K562 (cell line): ENCODE data around the gene ASB4. TPM values are rescaled to one million over a fixed set of nuclear protein-coding genes. Genes with fewer than 3 reads are reported as not detected.

Source experiments
- CUX1 ChIP-seq: fragments of 200-800 bp; sonication (Bioruptor generic); IDR thresholded peaks from 2 replicates; pipeline ENCODE4 v1.6.1; 2016; ENCODE audit warnings: missing genetic modification characterization, missing compliant biosample characterization
- HBP1 ChIP-seq: fragments of 450-650 bp; formaldehyde crosslinking; IDR thresholded peaks from 2 replicates; pipeline ENCODE4 v1.4.0; 2022; ENCODE audit warnings: missing genetic modification characterization
- HLTF ChIP-seq: fragments of 450-650 bp; IDR thresholded peaks from 2 replicates; pipeline ENCODE4 v1.6.1; 2016
- KAT2B ChIP-seq: IDR thresholded peaks from one replicate; pipeline ENCODE4 v1.6.1; 2012; ENCODE audit warnings: low read depth, mild to moderate bottlenecking, control low read depth, inconsistent platforms, low read length, moderate library complexity
- MCM7 ChIP-seq, 2 experiments: fragments of 450-650 bp; IDR thresholded peaks; 2 replicates each; pipeline ENCODE4 v1.6.1; 2016 to 2018
- MTF1 ChIP-seq: fragments of 250-450 bp; sonication (Bioruptor Pico); IDR thresholded peaks from 2 replicates; pipeline ENCODE4 v1.9.0; 2021; ENCODE audit warnings: moderate library complexity, mild to moderate bottlenecking, inconsistent platforms, borderline replicate concordance
- MYC ChIP-seq, 2 experiments: fragments of 250-450 bp in 1 of 2; sonication (Bioruptor Pico) in 1 of 2; IDR thresholded peaks; 2 replicates each; pipeline versions ENCODE4 v1.5.1 to v1.6.1; 2012 to 2021; ENCODE audit warnings: low read depth in 2 of 2, borderline replicate concordance in 1 of 2, improper control_type of control experiment in 1 of 2, low read length in 1 of 2, mild to moderate bottlenecking in 1 of 2, moderate library complexity in 1 of 2
- NR1H2 ChIP-seq: sonication (generic); formaldehyde crosslinking; IDR thresholded peaks from 2 replicates; pipeline ENCODE4 v1.4.0; 2020; ENCODE audit warnings: mild to moderate bottlenecking, missing genetic modification reagents
- RREB1 ChIP-seq: fragments of 250-450 bp; sonication (Bioruptor Pico); IDR thresholded peaks from 2 replicates; pipeline ENCODE4 v1.4.0; 2020
- SMAD2 ChIP-seq: fragments of 150-350 bp; IDR thresholded peaks from 2 replicates; pipeline ENCODE4 v1.6.1; 2014; ENCODE audit warnings: low read depth, mild to moderate bottlenecking, low read length
- ZBTB12 ChIP-seq: fragments of 250-450 bp; sonication (Bioruptor Pico); IDR thresholded peaks from 2 replicates; pipeline ENCODE4 v1.4.0; 2020
- ZNF165 ChIP-seq: fragments of 250-450 bp; sonication (Bioruptor Pico); IDR thresholded peaks from 2 replicates; pipeline ENCODE4 v1.4.0; 2020; ENCODE audit warnings: borderline replicate concordance
- ZNF282 ChIP-seq: sonication (generic); formaldehyde crosslinking; IDR thresholded peaks from 2 replicates; pipeline ENCODE4 v1.8.1; 2023; ENCODE audit warnings: missing genetic modification reagents
- ZNF830 ChIP-seq: fragments of 250-450 bp; sonication (Bioruptor Pico); IDR thresholded peaks from 2 replicates; pipeline ENCODE4 v1.5.0; 2021; ENCODE audit warnings: mild to moderate bottlenecking
- polyA plus RNA-seq, 8 experiments: library from polyadenylated mRNA; depleted of rRNA in 4 of 8; stranded (reverse) in 5 of 8; unstranded in 3 of 8; fragments of >200 nt; fragmentation: Nextera tagmentation in 2 of 8; fragmentation: Illumina TruSeq in 1 of 8; extraction: Ambion mirVana in 2 of 8; extraction: Trizol in 1 of 8; gene quantifications; 2 replicates each; pipeline versions ENCODE4 v1.2.1 to v1.2.3, GENCODE V29; 2011 to 2014; ENCODE audit warnings: inconsistent platforms in 1 of 8, missing spikeins in 1 of 8
- total RNA-seq, 7 experiments: library from RNA; depleted of rRNA in 6 of 7; stranded (reverse); fragments of >200 nt in 6 of 7; fragmentation: Illumina TruSeq in 2 of 7; extraction: Trizol in 2 of 7; gene quantifications; 2 replicates each; pipeline versions ENCODE4 v1.2.1 to v1.2.3, GENCODE V29; 2011 to 2021; ENCODE audit warnings: low replicate concordance in 1 of 7

Gene ASB4
- total and polyA plus RNA-seq, 9 of the 15 experiments (the other 6 are each of a cell fraction or from before 2014, with no cell fraction given): 0.03 to 0.07 TPM; not detected in 7

GRCh38 chr7:95549818-95550529, 64.2 kb downstream of the ASB4 start (continued):
- TF ChIP-seq RREB1 (CRISPR knock-in tag) (no peak), KAT2B (no peak), HBP1 (CRISPR knock-in tag) (no peak), ZNF165 (CRISPR knock-in tag) (no peak), NR1H2 (no peak), MCM7 (IDR thresholded peaks at IDR 0.05) (no peak), SMAD2 (no peak), MTF1 (CRISPR knock-in tag) (no peak), ZNF830 (CRISPR knock-in tag) (no peak), ZBTB12 (CRISPR knock-in tag) (no peak), CUX1 (no peak), ZNF282 (CRISPR knock-in tag) (no peak), MYC (IDR thresholded peaks at IDR 0.05; ENCODE audit: low read depth, low read length) (no peak), MYC (CRISPR knock-in tag; IDR thresholded peaks at IDR 0.05; ENCODE audit: borderline replicate concordance, low read depth) (no peak), HLTF (no peak)
